Measurements from ENCODE around the gene LGR4.

- TF ChIP-seq CTCF (IDR thresholded peaks at IDR 0.05 in 2 of 3, conservative IDR thresholded peaks at IDR 0.05 in 1 of 3; ENCODE audit: borderline replicate concordance in 1 of 3, insufficient read depth in 1 of 3, low read depth in 2 of 3, low read length in 2 of 3) (no peak), ZFX (IDR thresholded peaks at IDR 0.05) (no peak), EZH2 (IDR thresholded peaks at IDR 0.05) (no peak), YY1 (IDR thresholded peaks at IDR 0.05; ENCODE audit: extremely low read depth, insufficient replicate concordance, low read depth, low read length) (no peak), EZH2phosphoT487 (IDR thresholded peaks at IDR 0.05; ENCODE audit: borderline replicate concordance) (no peak), RAD21 (IDR thresholded peaks at IDR 0.05; ENCODE audit: low read depth) (no peak), FOSL1 (IDR thresholded peaks at IDR 0.05; ENCODE audit: low read depth) (no peak), ZNF274 (IDR thresholded peaks at IDR 0.05; ENCODE audit: low read depth, low read length) (no peak), POLR2A (IDR thresholded peaks at IDR 0.05; ENCODE audit: borderline replicate concordance, extremely low read depth, insufficient read depth, insufficient read length) (no peak), REST (IDR thresholded peaks at IDR 0.05; ENCODE audit: low read depth) (no peak), JUND (IDR thresholded peaks at IDR 0.05) (no peak)
Observed at GRCh38 chr11:27363576-27364117, 108.9 kb downstream of the LGR4 start.
